Astrocyte (in vitro differentiated cells and primary cell): Measurements from ENCODE around the gene ACADL. TPM values are rescaled to one million over a fixed set of nuclear protein-coding genes. Genes with fewer than 3 reads are reported as not detected.
"Not testable (repeated sequence)": the region's sequence is repeated elsewhere in the genome, so short reads cannot be mapped to it uniquely, and the experiment has no call there.

Experiments
- DNase-seq: peaks from one replicate; pipeline ENCODE4 v3.0.0-alpha.2; 2010; ENCODE audit warnings: low read depth
- FAIRE-seq: peaks from 2 replicates; lab custom pipeline; 2011; peaks lifted over from hg19 to GRCh38; lab: Jason Lieb, UNC
- H2AFZ ChIP-seq: 2 replicates; pipeline ENCODE4 v1.6.0; 2012; ENCODE audit warnings: low read depth, low read length, inconsistent platforms
- H3K27ac ChIP-seq: 2 replicates; pipeline ENCODE4 v1.5.1; 2011; ENCODE audit warnings: low read depth, low read length, inconsistent platforms
- H3K27me3 ChIP-seq: 2 replicates; pipeline ENCODE4 v1.6.0; 2011; ENCODE audit warnings: low read length, inconsistent platforms; ENCODE audit not compliant: insufficient read depth
- H3K36me3 ChIP-seq: 2 replicates; pipeline ENCODE4 v1.5.1; 2011; ENCODE audit warnings: low read length, inconsistent platforms; ENCODE audit not compliant: insufficient read depth
- H3K4me1 ChIP-seq: 2 replicates; pipeline ENCODE4 v1.5.1; 2011; ENCODE audit warnings: low read length, inconsistent platforms; ENCODE audit not compliant: insufficient read depth
- H3K4me2 ChIP-seq: 2 replicates; pipeline ENCODE4 v1.6.0; 2012; ENCODE audit warnings: low read length, inconsistent platforms
- H3K4me3 ChIP-seq: 2 replicates; pipeline ENCODE4 v1.5.1; 2011; ENCODE audit warnings: low read depth, mild to moderate bottlenecking, low read length, inconsistent platforms; ENCODE audit not compliant: insufficient read depth
- H3K79me2 ChIP-seq: 2 replicates; pipeline ENCODE4 v1.6.0; 2012; ENCODE audit warnings: mild to moderate bottlenecking, low read length, inconsistent platforms; ENCODE audit not compliant: insufficient read depth
- H3K9ac ChIP-seq: 2 replicates; pipeline ENCODE4 v1.6.0; 2012; ENCODE audit warnings: mild to moderate bottlenecking, low read length, inconsistent platforms
- H3K9me3 ChIP-seq: 2 replicates; pipeline ENCODE4 v1.5.1; 2012; ENCODE audit warnings: low read depth, mild to moderate bottlenecking, low read length, inconsistent platforms; ENCODE audit not compliant: insufficient read depth
- H4K20me1 ChIP-seq: 2 replicates; pipeline ENCODE4 v1.6.0; 2012; ENCODE audit warnings: low read length, inconsistent platforms; ENCODE audit not compliant: insufficient read depth
- H3K27ac Mint-ChIP-seq: one replicate; pipeline ENCODE4 v1.8.0; 2021; ENCODE audit warnings: mild to moderate bottlenecking, mixed read lengths; ENCODE audit not compliant: unreplicated experiment
- H3K27me3 Mint-ChIP-seq: one replicate; pipeline ENCODE4 v1.8.0; 2021; ENCODE audit warnings: low read depth, mixed read lengths; ENCODE audit not compliant: unreplicated experiment
- H3K36me3 Mint-ChIP-seq: one replicate; pipeline ENCODE4 v1.8.0; 2021; ENCODE audit warnings: low read depth, mixed read lengths; ENCODE audit not compliant: unreplicated experiment
- H3K4me1 Mint-ChIP-seq: one replicate; pipeline ENCODE4 v1.8.0; 2021; ENCODE audit warnings: low read depth, mixed read lengths; ENCODE audit not compliant: unreplicated experiment
- H3K4me3 Mint-ChIP-seq: one replicate; pipeline ENCODE4 v1.8.0; 2021; ENCODE audit warnings: mild to moderate bottlenecking, moderate library complexity, mixed read lengths; ENCODE audit not compliant: unreplicated experiment
- H3K9me3 Mint-ChIP-seq: one replicate; pipeline ENCODE4 v1.8.0; 2021; ENCODE audit warnings: mild to moderate bottlenecking, mixed read lengths; ENCODE audit not compliant: unreplicated experiment
- EZH2 ChIP-seq: IDR thresholded peaks from 2 replicates; pipeline ENCODE4 v1.6.1; 2012; ENCODE audit warnings: mild to moderate bottlenecking, low read length, inconsistent platforms; ENCODE audit not compliant: insufficient read depth
- total RNA-seq: library from RNA; stranded (reverse); gene quantifications from 2 replicates; pipeline ENCODE4 v1.2.1, GENCODE V29; 2021
- TF ChIP-seq, protein P1 (sequence below): IDR thresholded peaks from 2 replicates; pipeline ENCODE4 v1.5.1; 2011; ENCODE audit warnings: low read depth, mild to moderate bottlenecking, inconsistent platforms, low read length, moderate library complexity; ENCODE audit not compliant: insufficient read depth

The ACADL gene
- total RNA-seq, 1 donor from 2014 or later = 1.9 TPM

DNA sequence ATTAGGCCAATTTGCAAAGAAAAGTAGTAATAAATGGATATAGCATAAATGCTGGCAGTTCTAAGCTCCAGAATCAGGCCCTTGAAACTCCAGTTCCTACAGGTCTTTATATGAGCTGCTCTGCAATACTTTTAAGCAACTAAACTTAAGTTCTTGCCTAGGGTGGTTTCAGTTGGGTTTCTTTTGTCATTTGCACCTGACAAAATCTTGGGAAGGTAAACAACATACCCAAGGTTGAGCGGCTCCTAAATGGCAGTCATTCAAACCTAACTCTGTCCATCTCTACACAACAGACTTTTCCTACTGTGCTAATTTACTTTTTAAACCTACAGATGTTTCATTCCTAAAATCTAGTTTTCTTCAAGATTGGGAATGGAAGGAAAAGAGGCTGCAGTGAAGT, 44.8 kb downstream of the ACADL start:
- Histone ChIP-seq H3K4me3 (no peak overlapping the region), H3K36me3 (no peaks in the 10 kb centered on the region), H4K20me1 (no peaks in the 10 kb centered on the region), H2AFZ (no peak overlapping the region), H3K9me3 (no peaks in the 10 kb centered on the region), H3K4me1 (no peaks in the 10 kb centered on the region), H3K9ac (no peak overlapping the region), H3K27me3 (peaks cover 2% of the 10 kb centered on the region), H3K79me2 (no peaks in the 10 kb centered on the region), H3K4me2 (no peak overlapping the region), H3K27ac (no peak overlapping the region)
- Mint-ChIP-seq H3K4me3 (no peak overlapping the region), H3K27me3 (no peaks in the 10 kb centered on the region), H3K27ac (no peak overlapping the region), H3K9me3 (peaks cover 16% of the 10 kb centered on the region), H3K36me3 (peaks cover 3% of the 10 kb centered on the region), H3K4me1 (peaks cover 3% of the 10 kb centered on the region)
- FAIRE-seq (no peak), DNase-seq (no peak)
- TF ChIP-seq EZH2 = no peak
- TF ChIP-seq, protein P1, sequence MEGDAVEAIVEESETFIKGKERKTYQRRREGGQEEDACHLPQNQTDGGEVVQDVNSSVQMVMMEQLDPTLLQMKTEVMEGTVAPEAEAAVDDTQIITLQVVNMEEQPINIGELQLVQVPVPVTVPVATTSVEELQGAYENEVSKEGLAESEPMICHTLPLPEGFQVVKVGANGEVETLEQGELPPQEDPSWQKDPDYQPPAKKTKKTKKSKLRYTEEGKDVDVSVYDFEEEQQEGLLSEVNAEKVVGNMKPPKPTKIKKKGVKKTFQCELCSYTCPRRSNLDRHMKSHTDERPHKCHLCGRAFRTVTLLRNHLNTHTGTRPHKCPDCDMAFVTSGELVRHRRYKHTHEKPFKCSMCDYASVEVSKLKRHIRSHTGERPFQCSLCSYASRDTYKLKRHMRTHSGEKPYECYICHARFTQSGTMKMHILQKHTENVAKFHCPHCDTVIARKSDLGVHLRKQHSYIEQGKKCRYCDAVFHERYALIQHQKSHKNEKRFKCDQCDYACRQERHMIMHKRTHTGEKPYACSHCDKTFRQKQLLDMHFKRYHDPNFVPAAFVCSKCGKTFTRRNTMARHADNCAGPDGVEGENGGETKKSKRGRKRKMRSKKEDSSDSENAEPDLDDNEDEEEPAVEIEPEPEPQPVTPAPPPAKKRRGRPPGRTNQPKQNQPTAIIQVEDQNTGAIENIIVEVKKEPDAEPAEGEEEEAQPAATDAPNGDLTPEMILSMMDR = no peak

DNA sequence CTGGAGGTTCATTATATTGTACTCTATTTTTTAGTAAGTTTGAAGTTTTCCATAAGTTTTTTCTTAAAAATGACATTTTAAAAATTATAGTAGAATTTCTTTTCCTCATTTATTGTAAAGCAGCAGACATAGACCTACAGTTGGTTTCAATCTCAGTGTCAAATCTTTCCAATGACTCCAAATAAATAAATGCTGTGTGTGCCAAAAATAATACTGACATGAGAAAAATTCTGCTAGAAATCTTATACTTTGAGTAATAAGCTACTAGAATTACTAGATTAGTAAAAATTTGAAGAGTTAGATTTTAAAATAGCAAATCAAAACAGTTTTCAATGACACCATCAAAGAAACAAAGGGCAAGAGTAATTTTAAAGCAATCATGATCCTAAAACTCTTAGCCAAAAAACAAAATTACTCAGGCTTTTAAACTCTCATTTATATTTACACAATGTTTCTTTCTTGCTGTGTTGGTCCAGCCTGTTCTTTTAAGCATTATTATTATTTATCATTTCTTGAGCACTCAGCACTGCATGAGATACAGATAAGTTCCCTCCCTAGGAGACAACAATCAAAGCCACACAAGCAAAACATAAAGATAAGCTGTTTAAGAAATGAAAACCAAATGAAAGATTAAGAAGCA, 45.8 kb downstream of the ACADL start:
- Mint-ChIP-seq H3K27me3 (no peaks in the 10 kb centered on the region), H3K9me3 (peaks cover 11% of the 10 kb centered on the region), H3K27ac (no peak overlapping the region), H3K36me3 (peaks cover 3% of the 10 kb centered on the region), H3K4me3 (no peak overlapping the region), H3K4me1 (peaks cover 3% of the 10 kb centered on the region)
- H3K27me3 ChIP-seq = peaks cover 2% of the 10 kb centered on the region
- H3K4me2 ChIP-seq = no peak overlapping the region
- DNase-seq (no peak), FAIRE-seq (no peak)
- H3K79me2 ChIP-seq = no peaks in the 10 kb centered on the region
- no peaks in the 10 kb centered on the region for H3K9me3 ChIP-seq
- no peaks in the 10 kb centered on the region for H3K4me1 ChIP-seq
- no peak overlapping the region for H2AFZ ChIP-seq
- H4K20me1 ChIP-seq = no peaks in the 10 kb centered on the region
- H3K9ac ChIP-seq = no peak overlapping the region
- H3K4me3 ChIP-seq = no peak overlapping the region
- TF ChIP-seq, protein P1 = no peak
- TF ChIP-seq EZH2 = no peak
- H3K27ac ChIP-seq = no peak overlapping the region
- no peaks in the 10 kb centered on the region for H3K36me3 ChIP-seq

DNA sequence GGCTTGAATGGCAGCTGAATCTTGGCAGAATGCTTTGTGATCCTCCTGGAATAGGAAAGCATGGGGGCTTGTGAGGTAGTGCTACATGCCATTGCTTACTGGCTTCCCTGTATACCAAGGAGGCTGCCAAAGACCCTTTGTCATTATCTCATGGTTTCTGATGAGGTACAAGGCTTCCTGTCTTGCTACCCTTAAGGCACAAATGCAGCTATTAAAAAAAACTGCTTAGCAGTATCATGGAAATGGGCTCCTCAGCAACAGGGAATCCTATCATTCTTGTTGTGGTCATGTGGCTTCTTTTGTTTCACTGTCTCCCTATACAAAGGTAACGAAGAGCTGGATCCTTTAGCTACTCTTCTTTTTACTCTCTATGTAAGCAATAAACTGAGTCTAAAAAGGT, 47.5 kb downstream of the ACADL start:
- Histone ChIP-seq H3K4me2 (no peak overlapping the region), H2AFZ (no peak overlapping the region), H3K27me3 (peaks cover 2% of the 10 kb centered on the region), H3K9ac (no peak overlapping the region), H3K36me3 (no peaks in the 10 kb centered on the region), H3K27ac (no peak overlapping the region), H4K20me1 (no peaks in the 10 kb centered on the region), H3K9me3 (no peaks in the 10 kb centered on the region), H3K4me3 (no peak overlapping the region), H3K79me2 (no peaks in the 10 kb centered on the region), H3K4me1 (no peaks in the 10 kb centered on the region)
- Mint-ChIP-seq H3K27me3 (no peaks in the 10 kb centered on the region), H3K36me3 (no peaks in the 10 kb centered on the region), H3K27ac (no peak overlapping the region), H3K9me3 (no peaks in the 10 kb centered on the region), H3K4me3 (no peak overlapping the region), H3K4me1 (peaks cover 3% of the 10 kb centered on the region)
- FAIRE-seq (no peak), DNase-seq (no peak)
- TF ChIP-seq EZH2 = no peak
- TF ChIP-seq, protein P1 = no peak

DNA sequence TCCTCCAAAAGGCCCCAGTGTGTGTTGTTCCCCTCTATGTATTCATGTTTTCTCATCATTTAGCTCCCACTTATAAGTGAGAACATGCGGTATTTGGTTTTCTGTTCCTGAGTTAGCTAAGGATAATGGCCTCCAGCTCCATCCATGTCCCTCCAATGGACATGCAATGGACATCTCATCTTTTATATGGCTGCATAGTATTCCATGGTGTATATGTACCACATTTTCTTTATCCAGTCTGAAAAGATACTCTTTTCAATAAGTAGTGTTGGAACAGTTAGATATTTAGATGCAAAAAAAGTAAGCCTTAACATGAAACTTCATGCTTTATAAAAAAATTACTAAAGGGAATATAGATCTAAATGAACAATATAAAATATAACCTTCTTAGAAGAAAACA, 48.1 kb downstream of the ACADL start:
- not testable (repeated sequence) for H3K36me3 ChIP-seq, H3K79me2 ChIP-seq, H3K27me3 Mint-ChIP-seq, H3K4me3 Mint-ChIP-seq, H3K9ac ChIP-seq, H3K27me3 ChIP-seq, H3K4me1 ChIP-seq, H3K9me3 Mint-ChIP-seq, FAIRE-seq, H3K9me3 ChIP-seq, H3K27ac ChIP-seq, H4K20me1 ChIP-seq, H3K4me2 ChIP-seq, H2AFZ ChIP-seq, H3K4me3 ChIP-seq, H3K4me1 Mint-ChIP-seq, H3K27ac Mint-ChIP-seq, H3K36me3 Mint-ChIP-seq, DNase-seq
